ENCODE data around the gene EEF1G. TPM values are rescaled to one million over a fixed set of nuclear protein-coding genes. Genes with fewer than 3 reads are reported as not detected.

Gene EEF1G
- total and polyA plus RNA-seq, 9 of the 15 experiments (the other 6 are each of a cell fraction or from before 2014, with no cell fraction given): 985 to 2,349 (median 2,035) TPM

GRCh38 chr11:62591448-62592145 lies 17.9 kb upstream of the EEF1G start, which contains the start of gene TUT1 (continued):
- TF ChIP-seq ZNF830 (CRISPR knock-in tag; IDR thresholded peaks at IDR 0.05): no peak
- peak; percentile 94 for TF ChIP-seq RBFOX2 (IDR thresholded peaks at IDR 0.05; ENCODE audit: low read depth, low read length)
- no peak for TF ChIP-seq PTBP1 (IDR thresholded peaks at IDR 0.05; ENCODE audit: low read depth, low read length)
- TF ChIP-seq, protein P1, sequence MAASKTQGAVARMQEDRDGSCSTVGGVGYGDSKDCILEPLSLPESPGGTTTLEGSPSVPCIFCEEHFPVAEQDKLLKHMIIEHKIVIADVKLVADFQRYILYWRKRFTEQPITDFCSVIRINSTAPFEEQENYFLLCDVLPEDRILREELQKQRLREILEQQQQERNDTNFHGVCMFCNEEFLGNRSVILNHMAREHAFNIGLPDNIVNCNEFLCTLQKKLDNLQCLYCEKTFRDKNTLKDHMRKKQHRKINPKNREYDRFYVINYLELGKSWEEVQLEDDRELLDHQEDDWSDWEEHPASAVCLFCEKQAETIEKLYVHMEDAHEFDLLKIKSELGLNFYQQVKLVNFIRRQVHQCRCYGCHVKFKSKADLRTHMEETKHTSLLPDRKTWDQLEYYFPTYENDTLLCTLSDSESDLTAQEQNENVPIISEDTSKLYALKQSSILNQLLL (CRISPR knock-in tag; IDR thresholded peaks at IDR 0.05; ENCODE audit: borderline replicate concordance): no peak
- no peak for TF ChIP-seq MTF1 (CRISPR knock-in tag; IDR thresholded peaks at IDR 0.05; ENCODE audit: borderline replicate concordance)
- no peak for TF ChIP-seq CTCFL (IDR thresholded peaks at IDR 0.05; ENCODE audit: borderline replicate concordance, insufficient read depth, low read depth, low read length, poor library complexity, severe bottlenecking)
- TF ChIP-seq CBX2 (IDR thresholded peaks at IDR 0.05; ENCODE audit: insufficient read depth, low read length, poor library complexity, severe bottlenecking): no peak
- no peak for TF ChIP-seq GTF2A2 (tag; IDR thresholded peaks at IDR 0.05)
- TF ChIP-seq, protein P2, sequence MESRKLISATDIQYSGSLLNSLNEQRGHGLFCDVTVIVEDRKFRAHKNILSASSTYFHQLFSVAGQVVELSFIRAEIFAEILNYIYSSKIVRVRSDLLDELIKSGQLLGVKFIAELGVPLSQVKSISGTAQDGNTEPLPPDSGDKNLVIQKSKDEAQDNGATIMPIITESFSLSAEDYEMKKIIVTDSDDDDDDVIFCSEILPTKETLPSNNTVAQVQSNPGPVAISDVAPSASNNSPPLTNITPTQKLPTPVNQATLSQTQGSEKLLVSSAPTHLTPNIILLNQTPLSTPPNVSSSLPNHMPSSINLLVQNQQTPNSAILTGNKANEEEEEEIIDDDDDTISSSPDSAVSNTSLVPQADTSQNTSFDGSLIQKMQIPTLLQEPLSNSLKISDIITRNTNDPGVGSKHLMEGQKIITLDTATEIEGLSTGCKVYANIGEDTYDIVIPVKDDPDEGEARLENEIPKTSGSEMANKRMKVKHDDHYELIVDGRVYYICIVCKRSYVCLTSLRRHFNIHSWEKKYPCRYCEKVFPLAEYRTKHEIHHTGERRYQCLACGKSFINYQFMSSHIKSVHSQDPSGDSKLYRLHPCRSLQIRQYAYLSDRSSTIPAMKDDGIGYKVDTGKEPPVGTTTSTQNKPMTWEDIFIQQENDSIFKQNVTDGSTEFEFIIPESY (CRISPR knock-in tag; IDR thresholded peaks at IDR 0.05): peak; percentile 82
- no peak for TF ChIP-seq ZNF512 (tag; IDR thresholded peaks at IDR 0.05)
- TF ChIP-seq SP2 (IDR thresholded peaks at IDR 0.05; ENCODE audit: extremely low read depth, low read depth, low read length, poor library complexity, severe bottlenecking): no peak
- TF ChIP-seq RAD51 (IDR thresholded peaks at IDR 0.05; ENCODE audit: borderline replicate concordance, low read depth): peak; percentile 17; the same call in 1 of the 2 replicates
- TF ChIP-seq WHSC1 (IDR thresholded peaks at IDR 0.05; ENCODE audit: low read length): no peak
- no peak for TF ChIP-seq FOSL1 (tag; conservative IDR thresholded peaks at IDR 0.05)
- peak; percentile 29; the same call in 1 of the 2 replicates for TF ChIP-seq LCOR (CRISPR knock-in tag; IDR thresholded peaks at IDR 0.05)
- no peak for TF ChIP-seq MXD1 (CRISPR knock-in tag; IDR thresholded peaks at IDR 0.05; ENCODE audit: borderline replicate concordance, poor library complexity, severe bottlenecking)
- no peak for TF ChIP-seq ZNF23 (CRISPR knock-in tag; IDR thresholded peaks at IDR 0.05)
- TF ChIP-seq GABPB1 (CRISPR knock-in tag; IDR thresholded peaks at IDR 0.05): peak; percentile 99
- peak; percentile 85; the same call in 1 of the 2 replicates for TF ChIP-seq KLF13 (tag; IDR thresholded peaks at IDR 0.05; ENCODE audit: borderline replicate concordance, low read depth)

All from K562 (cell line).